HepG2 (cell line): Measurements from ENCODE around the gene SLC18A3. TPM values are rescaled to one million over a fixed set of nuclear protein-coding genes. Genes with fewer than 3 reads are reported as not detected.

Source experiments
- ATAC-seq: fragments of 200-7000 bp; cut with Tn5 transposase; 3 replicates; pipeline ENCODE4 v1.9.1; 2020; ENCODE audit warnings: mild to moderate bottlenecking, moderate library complexity
- BruUV-seq: library from RNA; stranded (reverse); fragments of 400-500 nt; replicated peaks from 2 replicates; lab custom pipeline; 2021; lab: Mats Ljungman, UMichigan
- CTCF ChIA-PET: fragments of 300-600 bp; formaldehyde crosslinking; extraction: SDS; loops from one replicate; lab custom pipeline; 2021; ENCODE audit warnings: low total read pairs, inconsistent platforms, low intra/inter-chr PET ratio; lab: Yijun Ruan, JAX
- POLR2A ChIA-PET: fragments of 350-600 bp; sonication (Branson Sonifier 250); formaldehyde crosslinking; loops from one replicate; lab custom pipeline; 2020; ENCODE audit warnings: antibody characterized with exemption, inconsistent platforms; lab: Yijun Ruan, JAX
- DNase-seq: peaks from one replicate; pipeline ENCODE4 v3.0.0-alpha.2; 2015; ENCODE audit warnings: low spot score
- FAIRE-seq: peaks from 3 replicates; lab custom pipeline; 2011; peaks lifted over from hg19 to GRCh38; lab: Jason Lieb, UNC
- H2AFZ ChIP-seq: one replicate; pipeline ENCODE4 v1.6.1; 2011; ENCODE audit warnings: low read length, inconsistent platforms
- H3K27ac ChIP-seq: fragments of 300-600 bp; 3 replicates; pipeline ENCODE4 v1.8.0; 2011; ENCODE audit warnings: mixed run types, mild to moderate bottlenecking, mixed read lengths, low read length, inconsistent platforms; ENCODE audit not compliant: insufficient read depth; ENCODE audit errors: extremely low read length
- H3K27me3 ChIP-seq, 2 experiments: fragments of 200-600 bp in 1 of 2; 2 replicates in 1 of 2; 3 replicates in 1 of 2; pipeline versions ENCODE4 v1.6.0 to v1.8.0; 2011; ENCODE audit warnings: low read length in 2 of 2, mild to moderate bottlenecking in 2 of 2, moderate library complexity in 2 of 2, inconsistent platforms in 1 of 2; ENCODE audit not compliant: insufficient read depth in 2 of 2, control insufficient read depth in 1 of 2
- H3K36me3 ChIP-seq, 2 experiments: fragments of 200-600 bp in 1 of 2; replicated peaks in 1 of 2; 2 replicates in 1 of 2; 3 replicates in 1 of 2; pipeline versions ENCODE4 v1.5.1 to v1.8.0; 2011; ENCODE audit warnings: low read length in 2 of 2, inconsistent platforms in 1 of 2; ENCODE audit not compliant: insufficient read depth in 2 of 2, control insufficient read depth in 1 of 2
- H3K4me1 ChIP-seq: 2 replicates; pipeline ENCODE4 v1.5.1; 2012; ENCODE audit warnings: low read length, inconsistent platforms; ENCODE audit not compliant: insufficient read depth
- H3K4me2 ChIP-seq: 2 replicates; pipeline ENCODE4 v1.6.0; 2011; ENCODE audit warnings: low read depth, low read length, inconsistent platforms
- H3K4me3 ChIP-seq, 3 experiments: fragments of 200-600 bp in 1 of 3; sonication (generic), shearing (Covaris generic) in 1 of 3; replicated peaks in 1 of 3; 2 replicates each; pipeline ENCODE4 v1.5.1; 2011 to 2016; ENCODE audit warnings: low read length in 3 of 3, inconsistent platforms in 2 of 3, low read depth in 2 of 3, mild to moderate bottlenecking in 2 of 3, control low read depth in 1 of 3, mixed read lengths in 1 of 3; ENCODE audit not compliant: insufficient read depth in 1 of 3
- H3K79me2 ChIP-seq: one replicate; pipeline ENCODE4 v1.6.1; 2011; ENCODE audit warnings: low read length, inconsistent platforms; ENCODE audit not compliant: insufficient read depth
- H3K9ac ChIP-seq: 2 replicates; pipeline ENCODE4 v1.6.0; 2011; ENCODE audit warnings: mild to moderate bottlenecking, low read depth, low read length, inconsistent platforms; ENCODE audit not compliant: insufficient read depth
- H3K9me3 ChIP-seq: 2 replicates; pipeline ENCODE4 v1.5.1; 2012; ENCODE audit warnings: mild to moderate bottlenecking, low read length
- H4K20me1 ChIP-seq: 2 replicates; pipeline ENCODE4 v1.6.0; 2011; ENCODE audit warnings: inconsistent platforms, mild to moderate bottlenecking, low read length, moderate library complexity; ENCODE audit not compliant: insufficient read depth
- CENPX ChIP-seq: sonication (generic); formaldehyde crosslinking; IDR thresholded peaks from 2 replicates; pipeline ENCODE4 v1.9.0; 2021; ENCODE audit warnings: mild to moderate bottlenecking, missing genetic modification reagents, moderate library complexity
- EEA1 ChIP-seq: sonication (generic); formaldehyde crosslinking; IDR thresholded peaks from 2 replicates; pipeline ENCODE4 v1.5.1; 2020; ENCODE audit warnings: mild to moderate bottlenecking, missing genetic modification reagents, borderline replicate concordance
- GTF2F1 ChIP-seq: fragments of 150-350 bp; IDR thresholded peaks from 2 replicates; pipeline ENCODE4 v1.6.1; 2014; ENCODE audit warnings: low read length
- KLF6 ChIP-seq: IDR thresholded peaks from 2 replicates; pipeline ENCODE4 v1.8.0; 2016; ENCODE audit warnings: missing biosample characterization, missing genetic modification reagents
- PHF5A ChIP-seq: IDR thresholded peaks from one replicate; pipeline ENCODE4 v1.6.1; 2018; ENCODE audit warnings: low read depth, missing genetic modification reagents; ENCODE audit not compliant: unreplicated experiment
- SOX13 ChIP-seq, 3 experiments: fragments of 450-650 bp in 1 of 3; sonication (generic) in 1 of 3; formaldehyde crosslinking in 1 of 3; IDR thresholded peaks in 2 of 3; conservative IDR thresholded peaks in 1 of 3; 2 replicates each; pipeline versions ENCODE4 v1.5.0 to v1.6.1; 2016 to 2020; ENCODE audit warnings: antibody characterized with exemption in 1 of 3, mild to moderate bottlenecking in 1 of 3, missing compliant biosample characterization in 1 of 3, missing genetic modification reagents in 1 of 3, moderate library complexity in 1 of 3
- SRSF1 ChIP-seq: fragments of 200-400 bp; formaldehyde crosslinking; optimal IDR thresholded peaks from 2 replicates; pipeline ENCODE3; 2017; ENCODE audit warnings: mild to moderate bottlenecking, low read depth, low read length, moderate library complexity
- XBP1 ChIP-seq: sonication (generic); formaldehyde crosslinking; IDR thresholded peaks from 2 replicates; pipeline ENCODE4 v1.5.0; 2020; ENCODE audit warnings: missing genetic modification reagents
- XRCC5 ChIP-seq: fragments of 200-400 bp; formaldehyde crosslinking; optimal IDR thresholded peaks from 2 replicates; pipeline ENCODE3; 2017; ENCODE audit warnings: mild to moderate bottlenecking, low read length
- ZBTB1 ChIP-seq: sonication (generic); formaldehyde crosslinking; IDR thresholded peaks from 2 replicates; pipeline ENCODE4 v1.4.0; 2020; ENCODE audit warnings: missing genetic modification reagents, borderline replicate concordance
- ZNF724P ChIP-seq: sonication (generic); formaldehyde crosslinking; IDR thresholded peaks from 2 replicates; pipeline ENCODE4 v1.8.0; 2022; ENCODE audit warnings: missing genetic modification reagents, borderline replicate concordance
- ZSCAN25 ChIP-seq: sonication (generic); formaldehyde crosslinking; IDR thresholded peaks from 2 replicates; pipeline ENCODE4 v1.8.0; 2022; ENCODE audit warnings: mild to moderate bottlenecking, missing genetic modification reagents
- WGBS: methylation state at CpG from one replicate; pipeline ENCODE4 v1.1.6; 2017; ENCODE audit warnings: low lambda C conversion rate; 5-methylcytosine and 5-hydroxymethylcytosine counted together
- in situ Hi-C: cut with HindIII; loops from 2 replicates; pipeline ENCODE4 v1.10.0; 2017; ENCODE audit warnings: low pct_unique_long_range_greater_than_20kb; ENCODE audit not compliant: extremely low pct_ligation_motif_present
- intact Hi-C: fragments of 100-400 bp; cut with micrococcal nuclease; formaldehyde crosslinking; loops from one replicate; pipeline ENCODE4 v1.10.0; 2022; ENCODE audit not compliant: unreplicated experiment
- polyA plus RNA-seq, 8 experiments: library from polyadenylated mRNA; depleted of rRNA in 3 of 8; stranded (reverse) in 7 of 8; unstranded in 1 of 8; fragments of >200 nt; fragmentation: Illumina TruSeq in 4 of 8; extraction: Trizol in 4 of 8; gene quantifications; 2 replicates each; pipeline versions ENCODE4 v1.2.1 to v1.2.3, GENCODE V29; 2011 to 2016; ENCODE audit warnings: low read depth in 4 of 8, missing spikeins in 1 of 8, mixed read lengths in 1 of 8; ENCODE audit not compliant: insufficient read depth in 1 of 8
- total RNA-seq, 5 experiments: library from RNA; depleted of rRNA; stranded (reverse); fragments of >200 nt; fragmentation: Illumina TruSeq; extraction: Trizol; gene quantifications; 2 replicates each; pipeline ENCODE4 v1.2.3, GENCODE V29; 2016; ENCODE audit warnings: low read depth in 1 of 5
- TF ChIP-seq, protein P1 (sequence below): sonication (generic); formaldehyde crosslinking; IDR thresholded peaks from 2 replicates; pipeline ENCODE4 v1.4.0; 2020; ENCODE audit warnings: missing genetic modification reagents, borderline replicate concordance
- TF ChIP-seq, protein P2 (sequence below): sonication (generic); formaldehyde crosslinking; IDR thresholded peaks from 2 replicates; pipeline ENCODE4 v1.5.1; 2020; ENCODE audit warnings: mild to moderate bottlenecking, missing genetic modification reagents
- TF ChIP-seq, protein P3 (sequence below): IDR thresholded peaks from 2 replicates; pipeline ENCODE4 v1.6.1; 2016
- TF ChIP-seq, protein P4 (sequence below): sonication (generic); formaldehyde crosslinking; IDR thresholded peaks from 2 replicates; pipeline ENCODE4 v1.9.0; 2022; ENCODE audit warnings: low read depth, missing genetic modification reagents

Gene SLC18A3
- total and polyA plus RNA-seq, 2 of the 13 experiments (the other 11 are each of a cell fraction or from before 2014, with no cell fraction given): not detected

DNA sequence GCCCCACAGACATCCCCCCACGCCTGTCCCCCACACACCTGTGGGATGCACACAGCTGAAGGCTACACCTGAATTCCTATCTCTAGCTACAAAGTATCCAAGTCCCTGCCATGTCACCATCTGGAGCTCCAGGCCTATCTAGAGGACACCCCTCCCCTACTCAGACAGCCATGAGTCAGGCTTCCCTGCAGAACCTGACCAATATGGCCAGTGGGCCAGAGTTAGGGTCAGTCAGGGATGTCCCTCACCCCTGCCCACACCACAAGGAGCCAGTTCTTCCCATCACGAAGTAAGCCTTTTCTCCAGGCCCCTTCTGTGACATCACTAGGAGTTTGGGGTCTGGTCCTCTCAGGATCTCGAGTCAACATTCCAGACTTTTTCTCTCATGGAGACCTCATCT lies 10.6 kb upstream of the SLC18A3 start:
- DNase-seq (no peak), FAIRE-seq (no peak), ATAC-seq (no peak)
- Histone ChIP-seq H3K27me3 (peaks cover 0 to 13% of the 10 kb centered on the region in 2 experiments; a peak in 2 of 5 replicates), H3K4me3 (no peak overlapping the region), H3K4me2 (no peak overlapping the region), H3K79me2 (no peaks in the 10 kb centered on the region), H3K9me3 (no peaks in the 10 kb centered on the region), H2AFZ (no peak overlapping the region), H3K9ac (no peak overlapping the region), H3K36me3 (no peaks in the 10 kb centered on the region), H3K27ac (no peak overlapping the region), H4K20me1 (no peaks in the 10 kb centered on the region; the same call in 1 of the 2 replicates), H3K4me1 (peaks cover 12% of the 10 kb centered on the region; the same call in 1 of the 2 replicates)
- intact Hi-C loops: no loop called here
- 0% methylated on average over 3 of the region's 3 CpGs for WGBS
- in situ Hi-C loops: loop anchor here (10.0 to 25.0 kb wide), 2 partner anchors 165 to 613 kb away; partner anchors contain the start of gene OGDHL
- ChIA-PET POLR2A (no interaction called here), CTCF (no interaction called here)
- BruUV-seq: no TSS peak
- TF ChIP-seq XRCC5 (no peak), XBP1 (CRISPR knock-in tag) (no peak), SRSF1 (no peak), EEA1 (CRISPR knock-in tag) (no peak), CENPX (no peak), PHF5A (CRISPR knock-in tag) (no peak), GTF2F1 (no peak), ZNF724P (no peak), ZSCAN25 (CRISPR knock-in tag) (no peak), SOX13 (IDR thresholded peaks at IDR 0.05) (no peak), SOX13 (CRISPR knock-in tag; conservative IDR thresholded peaks at IDR 0.05 in 1 of 2, IDR thresholded peaks at IDR 0.05 in 1 of 2) (no peak), ZBTB1 (CRISPR knock-in tag) (no peak), KLF6 (CRISPR knock-in tag) (no peak)
- TF ChIP-seq, protein P1, sequence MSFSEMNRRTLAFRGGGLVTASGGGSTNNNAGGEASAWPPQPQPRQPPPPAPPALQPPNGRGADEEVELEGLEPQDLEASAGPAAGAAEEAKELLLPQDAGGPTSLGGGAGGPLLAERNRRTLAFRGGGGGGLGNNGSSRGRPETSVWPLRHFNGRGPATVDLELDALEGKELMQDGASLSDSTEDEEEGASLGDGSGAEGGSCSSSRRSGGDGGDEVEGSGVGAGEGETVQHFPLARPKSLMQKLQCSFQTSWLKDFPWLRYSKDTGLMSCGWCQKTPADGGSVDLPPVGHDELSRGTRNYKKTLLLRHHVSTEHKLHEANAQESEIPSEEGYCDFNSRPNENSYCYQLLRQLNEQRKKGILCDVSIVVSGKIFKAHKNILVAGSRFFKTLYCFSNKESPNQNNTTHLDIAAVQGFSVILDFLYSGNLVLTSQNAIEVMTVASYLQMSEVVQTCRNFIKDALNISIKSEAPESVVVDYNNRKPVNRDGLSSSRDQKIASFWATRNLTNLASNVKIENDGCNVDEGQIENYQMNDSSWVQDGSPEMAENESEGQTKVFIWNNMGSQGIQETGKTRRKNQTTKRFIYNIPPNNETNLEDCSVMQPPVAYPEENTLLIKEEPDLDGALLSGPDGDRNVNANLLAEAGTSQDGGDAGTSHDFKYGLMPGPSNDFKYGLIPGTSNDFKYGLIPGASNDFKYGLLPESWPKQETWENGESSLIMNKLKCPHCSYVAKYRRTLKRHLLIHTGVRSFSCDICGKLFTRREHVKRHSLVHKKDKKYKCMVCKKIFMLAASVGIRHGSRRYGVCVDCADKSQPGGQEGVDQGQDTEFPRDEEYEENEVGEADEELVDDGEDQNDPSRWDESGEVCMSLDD (CRISPR knock-in tag): no peak
- TF ChIP-seq, protein P2, sequence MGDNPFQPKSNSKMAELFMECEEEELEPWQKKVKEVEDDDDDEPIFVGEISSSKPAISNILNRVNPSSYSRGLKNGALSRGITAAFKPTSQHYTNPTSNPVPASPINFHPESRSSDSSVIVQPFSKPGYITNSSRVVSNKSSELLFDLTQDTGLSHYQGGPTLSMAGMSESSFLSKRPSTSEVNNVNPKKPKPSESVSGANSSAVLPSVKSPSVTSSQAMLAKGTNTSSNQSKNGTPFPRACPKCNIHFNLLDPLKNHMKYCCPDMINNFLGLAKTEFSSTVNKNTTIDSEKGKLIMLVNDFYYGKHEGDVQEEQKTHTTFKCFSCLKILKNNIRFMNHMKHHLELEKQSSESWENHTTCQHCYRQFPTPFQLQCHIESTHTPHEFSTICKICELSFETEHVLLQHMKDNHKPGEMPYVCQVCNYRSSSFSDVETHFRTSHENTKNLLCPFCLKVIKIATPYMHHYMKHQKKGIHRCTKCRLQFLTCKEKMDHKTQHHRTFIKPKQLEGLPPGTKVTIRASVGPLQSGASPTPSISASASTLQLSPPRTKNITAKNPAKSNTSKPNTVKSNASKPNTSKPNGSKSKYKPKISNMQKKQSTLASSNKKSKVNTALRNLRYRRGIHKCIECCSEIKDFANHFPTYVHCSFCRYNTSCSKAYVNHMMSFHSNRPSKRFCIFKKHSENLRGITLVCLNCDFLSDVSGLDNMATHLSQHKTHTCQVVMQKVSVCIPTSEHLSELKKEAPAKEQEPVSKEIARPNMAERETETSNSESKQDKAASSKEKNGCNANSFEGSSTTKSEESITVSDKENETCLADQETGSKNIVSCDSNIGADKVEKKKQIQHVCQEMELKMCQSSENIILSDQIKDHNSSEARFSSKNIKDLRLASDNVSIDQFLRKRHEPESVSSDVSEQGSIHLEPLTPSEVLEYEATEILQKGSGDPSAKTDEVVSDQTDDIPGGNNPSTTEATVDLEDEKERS (CRISPR knock-in tag): no peak
- TF ChIP-seq, protein P3, sequence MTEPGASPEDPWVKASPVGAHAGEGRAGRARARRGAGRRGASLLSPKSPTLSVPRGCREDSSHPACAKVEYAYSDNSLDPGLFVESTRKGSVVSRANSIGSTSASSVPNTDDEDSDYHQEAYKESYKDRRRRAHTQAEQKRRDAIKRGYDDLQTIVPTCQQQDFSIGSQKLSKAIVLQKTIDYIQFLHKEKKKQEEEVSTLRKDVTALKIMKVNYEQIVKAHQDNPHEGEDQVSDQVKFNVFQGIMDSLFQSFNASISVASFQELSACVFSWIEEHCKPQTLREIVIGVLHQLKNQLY (CRISPR knock-in tag): no peak
- TF ChIP-seq, protein P4, sequence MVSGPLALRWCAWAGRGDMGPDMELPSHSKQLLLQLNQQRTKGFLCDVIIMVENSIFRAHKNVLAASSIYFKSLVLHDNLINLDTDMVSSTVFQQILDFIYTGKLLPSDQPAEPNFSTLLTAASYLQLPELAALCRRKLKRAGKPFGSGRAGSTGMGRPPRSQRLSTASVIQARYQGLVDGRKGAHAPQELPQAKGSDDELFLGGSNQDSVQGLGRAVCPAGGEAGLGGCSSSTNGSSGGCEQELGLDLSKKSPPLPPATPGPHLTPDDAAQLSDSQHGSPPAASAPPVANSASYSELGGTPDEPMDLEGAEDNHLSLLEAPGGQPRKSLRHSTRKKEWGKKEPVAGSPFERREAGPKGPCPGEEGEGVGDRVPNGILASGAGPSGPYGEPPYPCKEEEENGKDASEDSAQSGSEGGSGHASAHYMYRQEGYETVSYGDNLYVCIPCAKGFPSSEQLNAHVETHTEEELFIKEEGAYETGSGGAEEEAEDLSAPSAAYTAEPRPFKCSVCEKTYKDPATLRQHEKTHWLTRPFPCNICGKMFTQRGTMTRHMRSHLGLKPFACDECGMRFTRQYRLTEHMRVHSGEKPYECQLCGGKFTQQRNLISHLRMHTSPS: no peak
